ENCODE results near the gene ITIH3.

The ITIH3 gene

GRCh38 chr3:52779011-52779836 lies 15.4 kb upstream of the ITIH3 start:
- no peak for DNase-seq (ENCODE audit: extremely low read depth in 1 of 2, low read depth in 1 of 2)

- DNase-seq (ENCODE audit: extremely low read depth in 1 of 2, low read depth in 1 of 2), result no peak
Observed at GRCh38 chr3:52779837-52780585, 14.6 kb upstream of the ITIH3 start.

- DNase-seq (ENCODE audit: extremely low read depth in 1 of 2, low read depth in 1 of 2), result no peak
Observed at GRCh38 chr3:52781741-52782140, 12.9 kb upstream of the ITIH3 start.

- DNase-seq (ENCODE audit: extremely low read depth in 1 of 2, low read depth in 1 of 2), result no peak
Observed at GRCh38 chr3:52782412-52783210, 12.0 kb upstream of the ITIH3 start.

- DNase-seq (ENCODE audit: extremely low read depth in 1 of 2, low read depth in 1 of 2), result no peak
Observed at GRCh38 chr3:52783211-52783555, 11.4 kb upstream of the ITIH3 start.

GRCh38 chr3:52784021-52784621 lies 10.5 kb upstream of the ITIH3 start:
- no peak for DNase-seq (ENCODE audit: extremely low read depth in 1 of 2, low read depth in 1 of 2)

GRCh38 chr3:52784931-52785590 lies 9.5 kb upstream of the ITIH3 start:
- DNase-seq (ENCODE audit: extremely low read depth in 1 of 2, low read depth in 1 of 2), result no peak

- no peak for DNase-seq (ENCODE audit: extremely low read depth in 1 of 2, low read depth in 1 of 2)
Observed at GRCh38 chr3:52786330-52787215, 8.0 kb upstream of the ITIH3 start.

GRCh38 chr3:52787246-52787645 lies 7.3 kb upstream of the ITIH3 start:
- no peak for DNase-seq (ENCODE audit: extremely low read depth in 1 of 2, low read depth in 1 of 2)

GRCh38 chr3:52787672-52788625 lies 6.6 kb upstream of the ITIH3 start:
- DNase-seq (ENCODE audit: extremely low read depth in 1 of 2, low read depth in 1 of 2), result no peak

GRCh38 chr3:52788890-52789745 lies 5.5 kb upstream of the ITIH3 start:
- DNase-seq (ENCODE audit: extremely low read depth in 1 of 2, low read depth in 1 of 2), result no peak

GRCh38 chr3:52789746-52790040 lies 4.9 kb upstream of the ITIH3 start:
- no peak for DNase-seq (ENCODE audit: extremely low read depth in 1 of 2, low read depth in 1 of 2)

GRCh38 chr3:52790337-52790736 lies 4.3 kb upstream of the ITIH3 start:
- no peak for DNase-seq (ENCODE audit: extremely low read depth in 1 of 2, low read depth in 1 of 2)

GRCh38 chr3:52790741-52791140 lies 3.9 kb upstream of the ITIH3 start:
- no peak for DNase-seq (ENCODE audit: extremely low read depth in 1 of 2, low read depth in 1 of 2)

- DNase-seq (ENCODE audit: extremely low read depth in 1 of 2, low read depth in 1 of 2), result no peak
Observed at GRCh38 chr3:52791366-52791765, 3.2 kb upstream of the ITIH3 start.

GRCh38 chr3:52791928-52792327 lies 2.7 kb upstream of the ITIH3 start:
- DNase-seq (ENCODE audit: extremely low read depth in 1 of 2, low read depth in 1 of 2), result no peak

- DNase-seq (ENCODE audit: extremely low read depth in 1 of 2, low read depth in 1 of 2), result no peak
Observed at GRCh38 chr3:52792413-52792812, 2.2 kb upstream of the ITIH3 start.

All from stimulated activated CD8-positive, alpha-beta memory T cell treated with anti-CD3 and anti-CD28 coated beads, Interleukin-7, amount 100 ng/mL, for 48 hours (primary cell).